Endometrial microvascular endothelial cells (primary cell): ENCODE data around the gene CNDP1. TPM values are rescaled to one million over a fixed set of nuclear protein-coding genes. Genes with fewer than 3 reads are reported as not detected.

ENCODE experiments used
- in situ Hi-C: cut with HindIII; loops from 2 replicates; pipeline ENCODE4 v1.10.0; 2017; ENCODE audit warnings: low sequenced_read_pairs, low pct_unique_long_range_greater_than_20kb; ENCODE audit errors: inconsistent ontology term
- total RNA-seq: library from RNA; depleted of rRNA; stranded (reverse); fragments of >200 nt; gene quantifications from one replicate; pipeline ENCODE4 v1.2.3, GENCODE V29; 2015; ENCODE audit errors: inconsistent ontology term

CNDP1 gene
- total RNA-seq, 1 donor from 2014 or later, result not detected

DNA sequence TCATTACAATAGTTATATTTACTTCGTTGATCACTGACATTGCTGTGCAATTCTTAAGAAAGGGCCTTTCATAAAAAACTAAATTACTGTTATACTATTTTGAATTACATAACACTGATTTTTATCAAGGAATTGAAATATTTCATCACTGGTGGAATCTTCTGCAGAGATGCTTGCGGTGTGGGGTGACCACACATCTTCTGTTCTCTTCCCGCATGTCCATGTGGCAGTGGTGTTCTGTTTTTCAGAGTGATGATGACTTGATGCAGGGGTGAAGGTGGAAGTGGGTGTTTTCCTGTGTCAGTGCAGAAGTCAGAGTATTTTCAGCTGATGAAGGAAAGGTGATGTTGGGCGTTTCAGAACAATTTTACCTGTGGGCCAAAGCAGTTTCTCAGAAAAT, 31.2 kb upstream of the CNDP1 start:
- in situ Hi-C loops, result no loop called here

DNA sequence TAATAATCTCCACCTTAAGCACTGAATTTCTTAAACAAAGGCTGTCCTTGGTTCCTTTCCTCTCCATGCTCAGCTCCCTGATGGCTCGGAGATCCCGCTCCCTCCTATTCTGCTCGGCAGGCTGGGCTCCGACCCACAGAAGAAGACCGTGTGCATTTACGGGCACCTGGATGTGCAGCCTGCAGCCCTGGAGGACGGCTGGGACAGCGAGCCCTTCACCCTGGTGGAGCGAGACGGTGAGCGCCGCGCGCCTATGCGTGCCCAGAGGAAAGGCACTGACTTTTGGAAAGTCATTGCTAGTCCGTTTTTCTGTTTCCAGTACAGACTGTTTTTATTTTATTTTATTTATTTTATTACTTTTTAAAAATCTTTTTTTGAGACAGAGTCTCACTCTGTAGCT, 28.5 kb upstream of the CNDP1 start:
- in situ Hi-C loops, result no loop called here

DNA sequence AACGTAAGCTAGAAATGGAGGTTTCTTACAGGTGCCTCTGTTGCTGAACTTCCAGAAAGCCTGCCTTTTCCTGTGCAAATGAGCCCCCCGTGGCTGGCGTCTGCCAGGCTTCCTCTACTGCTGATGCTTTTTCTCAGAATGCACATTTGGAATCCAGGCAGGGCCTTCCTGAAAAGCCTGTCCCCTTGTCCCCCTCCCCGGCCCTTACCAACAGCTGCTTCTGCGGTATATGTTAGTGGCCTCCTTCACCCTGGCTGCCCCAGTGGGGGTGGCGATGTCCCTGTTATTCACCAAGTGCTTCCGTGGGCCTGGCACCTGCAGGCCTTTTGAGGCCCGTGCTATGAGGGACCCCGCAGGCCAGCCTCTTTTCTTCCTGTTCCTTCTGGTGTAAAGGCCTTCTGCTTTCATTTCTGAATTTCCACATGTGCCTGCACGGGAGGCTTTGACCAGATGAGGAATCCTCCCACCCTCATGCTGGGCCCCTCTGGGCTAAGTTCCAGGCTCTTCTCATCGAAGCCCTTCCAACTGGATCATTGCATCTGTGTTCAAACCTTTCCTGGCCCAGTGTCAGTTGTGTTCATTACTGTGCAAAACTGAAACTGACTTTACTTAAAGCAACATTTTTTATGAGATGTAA, 27.7 kb upstream of the CNDP1 start:
- in situ Hi-C loops, result no loop called here

DNA sequence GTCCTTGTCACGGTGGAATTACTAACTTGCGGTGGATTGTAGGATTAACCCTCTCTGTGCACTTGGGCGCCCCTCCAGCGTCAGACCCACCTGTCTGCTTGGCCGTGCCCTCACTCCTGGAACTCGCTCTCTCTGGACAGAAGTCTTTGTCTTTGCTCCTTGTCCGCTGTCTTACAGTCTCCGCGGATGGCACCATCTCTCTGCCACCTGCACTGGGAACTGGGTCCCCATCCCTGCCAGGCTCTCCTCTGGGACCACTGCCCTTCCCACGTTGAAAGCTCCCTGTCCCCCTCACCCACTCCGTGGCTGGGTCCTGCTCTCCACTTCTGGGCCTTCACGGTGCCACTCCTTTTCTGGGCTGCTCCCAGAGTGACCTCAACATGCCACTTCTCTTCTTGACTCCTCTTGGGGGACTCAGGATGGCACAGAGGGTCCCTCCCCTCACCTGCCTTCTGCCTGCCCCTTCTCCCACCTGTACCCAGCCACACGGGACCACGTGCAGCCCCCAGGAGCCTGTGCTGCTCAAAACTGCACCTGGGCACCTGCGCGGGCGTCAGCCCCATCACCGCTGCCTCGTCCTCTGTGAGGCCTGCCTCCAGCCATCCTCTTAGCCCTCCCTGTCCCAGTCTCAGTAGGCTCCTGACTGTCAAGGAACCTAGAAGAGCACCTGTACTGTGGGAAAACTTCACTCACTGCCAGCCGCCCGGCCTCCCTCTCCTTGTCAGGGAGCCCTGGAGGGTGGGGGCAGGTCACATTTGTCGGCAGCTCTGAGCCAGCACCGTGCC, 27.0 kb upstream of the CNDP1 start:
- in situ Hi-C loops, result no loop called here

DNA sequence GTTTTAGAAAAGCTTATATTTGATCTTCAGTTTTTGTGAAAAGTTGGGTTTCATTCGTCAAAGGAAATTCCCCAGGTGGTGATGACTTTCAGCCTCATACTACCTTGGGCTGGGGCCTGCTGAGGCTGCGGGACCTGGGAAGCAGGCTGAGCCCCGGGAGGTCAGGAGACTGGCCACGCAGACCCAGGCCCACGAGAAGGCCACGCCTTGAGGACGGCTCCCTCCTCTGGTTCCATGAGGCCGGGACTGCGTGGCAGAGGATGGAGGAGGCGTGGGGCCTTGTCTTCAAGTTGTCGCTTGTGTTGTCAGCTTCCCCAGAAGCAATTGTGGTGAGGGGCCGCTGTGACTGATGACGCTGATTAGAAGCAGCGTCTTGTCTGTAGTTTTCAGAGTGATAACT, 26.4 kb upstream of the CNDP1 start:
- in situ Hi-C loops, result no loop called here

DNA sequence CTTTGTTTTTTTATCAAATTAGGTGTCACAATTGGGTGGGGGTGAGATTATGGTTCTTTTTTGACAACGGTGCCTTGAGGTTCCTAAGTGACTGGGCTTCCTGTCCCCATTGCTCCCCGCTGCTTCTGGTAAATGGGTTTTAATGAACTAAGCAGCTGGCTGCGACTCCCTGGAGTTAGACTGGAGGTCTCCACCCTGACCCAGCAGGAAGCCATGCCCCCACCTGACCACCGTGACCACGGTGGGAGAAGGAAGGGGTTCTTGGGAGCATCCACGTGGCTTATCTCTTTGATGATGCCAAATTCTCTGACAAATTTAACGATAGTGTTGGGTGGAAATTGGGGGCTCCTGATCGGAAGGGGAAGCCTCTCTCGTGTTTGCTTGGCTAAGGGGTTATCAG, 25.9 kb upstream of the CNDP1 start:
- in situ Hi-C loops, result no loop called here

DNA sequence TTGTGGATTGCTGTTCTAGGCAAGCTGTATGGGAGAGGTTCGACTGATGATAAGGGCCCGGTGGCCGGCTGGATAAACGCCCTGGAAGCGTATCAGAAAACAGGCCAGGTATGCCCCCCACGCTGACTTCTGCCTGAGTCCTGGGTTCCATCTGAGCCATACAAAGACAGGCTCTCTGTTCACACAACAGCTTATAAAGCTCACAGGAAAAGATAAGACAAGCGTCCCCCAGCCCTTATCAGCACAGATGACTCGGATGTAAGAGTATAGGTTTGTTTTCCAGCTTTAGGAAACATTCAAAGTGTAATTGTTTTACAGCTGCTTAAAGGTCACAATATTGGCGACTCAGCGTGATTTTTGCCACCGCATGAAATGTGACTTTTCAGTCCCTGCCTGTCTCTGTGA, 25.5 kb upstream of the CNDP1 start:
- in situ Hi-C loops, result no loop called here

DNA sequence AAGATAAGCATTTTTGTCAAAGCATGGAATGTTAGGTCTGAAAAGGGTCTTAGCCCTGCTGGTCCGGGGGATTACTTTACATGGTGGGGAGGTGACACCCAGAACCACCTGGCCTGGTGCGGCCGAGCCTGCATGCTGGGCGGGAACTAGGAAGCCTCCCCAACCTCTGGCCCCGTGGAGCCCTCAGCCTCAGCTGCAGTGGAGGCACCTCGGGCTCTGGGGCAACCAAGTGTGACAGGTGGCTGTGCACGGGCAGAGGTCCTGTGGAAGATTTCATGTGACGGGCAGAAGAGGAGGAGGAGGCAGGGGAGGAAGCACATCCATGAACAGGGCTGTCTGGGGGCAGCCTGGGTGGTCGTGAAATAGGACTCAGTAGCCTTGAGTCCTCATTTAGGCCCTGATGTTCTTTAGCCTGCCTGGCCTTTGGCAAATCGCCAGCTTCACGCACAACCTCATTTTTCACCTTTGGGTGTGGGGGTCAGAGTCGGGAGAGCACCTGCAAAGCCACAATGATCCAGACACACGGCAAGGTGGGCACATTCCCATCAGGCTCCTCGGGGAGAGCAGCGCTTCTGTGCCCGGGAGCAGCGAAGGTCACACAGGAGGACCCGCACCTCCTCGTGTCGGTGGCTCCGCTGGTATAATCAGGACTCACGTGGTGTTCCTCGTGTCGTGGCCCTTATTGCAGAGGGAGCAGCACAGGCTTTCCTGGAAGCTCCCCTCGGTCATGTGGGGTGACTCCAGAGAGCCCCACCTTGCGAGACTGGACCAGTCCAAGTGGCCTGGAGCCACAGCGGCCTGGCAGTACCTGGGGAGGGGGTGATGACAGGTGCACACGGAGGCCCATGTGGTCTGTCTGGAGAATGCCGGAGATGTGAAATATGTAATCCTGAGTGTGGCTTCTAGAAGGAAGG, 24.2 kb upstream of the CNDP1 start:
- in situ Hi-C loops, result no loop called here

DNA sequence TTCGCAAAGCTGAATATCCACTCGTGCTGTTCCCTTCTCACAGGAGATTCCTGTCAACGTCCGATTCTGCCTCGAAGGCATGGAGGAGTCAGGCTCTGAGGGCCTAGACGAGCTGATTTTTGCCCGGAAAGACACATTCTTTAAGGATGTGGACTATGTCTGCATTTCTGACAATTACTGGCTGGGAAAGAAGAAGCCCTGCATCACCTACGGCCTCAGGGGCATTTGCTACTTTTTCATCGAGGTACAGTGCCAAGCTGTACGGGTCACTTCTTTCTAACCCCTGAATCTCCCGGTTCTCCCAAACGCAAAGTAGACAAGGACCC, 23.6 kb upstream of the CNDP1 start:
- in situ Hi-C loops, result no loop called here

DNA sequence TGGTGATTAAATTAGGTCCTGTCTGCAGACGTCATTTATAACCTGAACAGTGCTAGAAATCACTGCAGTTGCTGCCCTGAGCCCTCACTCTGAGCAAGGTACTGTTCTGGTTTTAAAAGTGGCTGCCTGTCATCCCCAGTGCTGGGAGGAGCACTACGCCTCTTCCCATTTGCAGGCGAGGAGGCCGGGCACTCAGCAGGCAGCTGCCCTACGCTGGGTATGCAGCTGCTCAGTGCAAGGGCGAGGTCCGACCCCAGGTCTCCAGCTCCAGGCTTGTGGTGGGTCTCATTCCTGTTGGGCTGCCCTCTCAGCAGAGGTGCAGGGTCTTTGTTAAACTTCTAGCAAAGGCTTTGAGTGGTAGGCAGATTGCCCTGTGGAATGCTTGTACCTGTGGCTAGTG, 22.5 kb upstream of the CNDP1 start:
- in situ Hi-C loops, result no loop called here

DNA sequence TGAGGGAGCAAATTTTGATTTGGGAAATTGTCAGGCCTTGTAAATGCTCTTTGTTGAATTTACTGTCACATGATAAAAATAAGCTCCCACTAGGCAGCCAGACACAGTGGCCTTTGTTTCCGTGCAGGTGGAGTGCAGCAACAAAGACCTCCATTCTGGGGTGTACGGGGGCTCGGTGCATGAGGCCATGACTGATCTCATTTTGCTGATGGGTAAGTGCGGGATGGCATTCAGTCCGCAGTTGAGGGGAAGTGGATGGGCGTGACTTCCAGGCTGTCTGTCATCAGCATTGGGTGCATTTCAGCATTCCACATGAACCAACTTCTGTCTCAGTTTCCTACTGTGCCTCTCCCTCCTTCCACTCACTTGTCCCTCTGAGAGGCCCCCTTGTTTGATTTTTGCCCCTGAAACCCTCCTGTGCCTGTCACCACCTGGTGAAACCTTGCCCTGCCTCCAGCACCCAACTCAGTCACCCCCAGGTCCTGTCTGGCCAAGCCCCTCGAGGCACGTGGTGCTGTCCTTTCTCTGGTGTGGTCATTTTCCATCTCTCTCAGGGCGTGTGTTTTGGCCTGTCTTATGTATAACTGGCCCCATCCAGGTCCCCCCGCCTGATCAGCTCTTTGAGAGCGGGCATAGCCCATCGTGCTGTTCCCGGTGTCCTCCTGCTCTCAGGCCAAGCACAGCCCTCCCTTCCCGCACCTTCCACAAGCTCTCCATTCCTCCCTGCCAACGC, 21.8 kb upstream of the CNDP1 start:
- in situ Hi-C loops, result no loop called here

DNA sequence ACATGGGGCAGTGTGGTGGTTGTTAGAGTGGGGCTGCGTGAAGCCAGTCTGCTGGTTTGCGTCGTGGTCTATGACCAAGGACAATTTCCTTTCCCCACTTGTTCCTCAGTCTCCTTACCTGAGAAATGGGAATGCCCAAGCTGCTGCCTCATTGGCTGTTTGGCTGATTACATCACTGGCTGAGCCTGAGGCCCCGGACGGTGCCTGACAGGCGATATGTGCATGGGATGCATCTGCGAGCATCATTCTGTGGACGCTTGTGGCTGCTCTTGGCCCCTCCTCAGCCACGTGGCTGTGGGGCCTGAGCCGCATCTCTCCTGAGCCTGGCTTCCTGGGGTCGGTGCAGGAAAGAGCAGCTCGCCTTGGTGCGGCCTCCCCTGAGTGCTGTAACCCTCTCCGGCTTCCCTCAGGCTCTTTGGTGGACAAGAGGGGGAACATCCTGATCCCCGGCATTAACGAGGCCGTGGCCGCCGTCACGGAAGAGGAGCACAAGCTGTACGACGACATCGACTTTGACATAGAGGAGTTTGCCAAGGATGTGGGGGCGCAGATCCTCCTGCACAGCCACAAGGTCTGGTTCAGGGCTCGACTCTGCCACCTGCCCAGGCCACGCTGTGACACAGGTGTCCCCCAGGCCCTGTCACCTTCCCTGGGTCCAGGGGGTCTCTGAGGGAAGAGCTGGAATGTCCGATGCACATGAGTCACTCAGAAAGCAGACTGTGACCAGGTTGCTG, 21.0 kb upstream of the CNDP1 start:
- in situ Hi-C loops, result no loop called here

DNA sequence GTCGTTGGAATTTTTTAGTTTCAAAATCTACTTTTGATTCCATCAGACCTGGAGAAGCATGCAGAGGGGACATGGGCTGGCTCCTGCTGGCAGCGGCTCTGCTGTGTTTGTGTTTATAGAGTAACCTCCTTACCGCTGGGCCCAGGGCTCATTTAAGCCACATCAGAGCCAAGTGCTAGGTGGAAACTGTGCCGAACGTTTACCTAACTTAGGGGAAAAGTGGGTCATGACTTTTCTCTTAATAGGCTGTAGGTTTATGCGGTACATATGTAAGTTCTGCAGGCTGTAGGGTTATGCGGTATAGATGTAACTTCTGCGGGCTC, 20.5 kb upstream of the CNDP1 start:
- in situ Hi-C loops, result no loop called here

DNA sequence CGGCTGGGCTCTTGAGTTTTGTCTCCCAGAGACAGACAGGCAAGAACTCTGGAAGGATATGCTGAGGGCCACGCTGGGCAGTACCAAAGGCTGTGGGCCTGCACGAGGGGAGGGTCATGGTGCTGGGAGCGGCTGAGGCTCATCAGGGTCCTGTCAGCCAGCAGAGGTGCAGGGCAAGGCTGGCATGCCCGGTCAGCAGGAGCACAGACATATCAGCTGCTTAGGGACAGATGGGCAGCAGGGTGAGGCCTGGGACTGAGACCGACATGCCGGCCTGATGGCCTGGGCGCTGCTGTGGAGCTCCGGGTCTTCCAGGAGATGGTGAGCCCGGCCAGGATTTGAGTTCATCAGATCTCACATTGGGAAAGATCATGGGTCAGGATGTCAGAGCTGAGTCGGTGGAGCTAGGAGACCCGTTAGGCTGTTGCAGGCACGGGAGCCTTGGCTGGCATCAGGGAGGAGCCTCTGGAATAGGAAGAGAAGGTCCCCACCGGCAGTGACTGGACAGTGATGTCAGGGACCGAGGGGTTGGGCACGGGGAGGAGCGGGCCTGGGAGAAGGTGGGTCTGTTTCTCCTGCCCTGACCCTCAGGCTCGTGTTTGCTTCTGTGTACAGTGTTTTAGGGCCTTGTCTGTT, 19.3 kb upstream of the CNDP1 start:
- in situ Hi-C loops, result no loop called here

DNA sequence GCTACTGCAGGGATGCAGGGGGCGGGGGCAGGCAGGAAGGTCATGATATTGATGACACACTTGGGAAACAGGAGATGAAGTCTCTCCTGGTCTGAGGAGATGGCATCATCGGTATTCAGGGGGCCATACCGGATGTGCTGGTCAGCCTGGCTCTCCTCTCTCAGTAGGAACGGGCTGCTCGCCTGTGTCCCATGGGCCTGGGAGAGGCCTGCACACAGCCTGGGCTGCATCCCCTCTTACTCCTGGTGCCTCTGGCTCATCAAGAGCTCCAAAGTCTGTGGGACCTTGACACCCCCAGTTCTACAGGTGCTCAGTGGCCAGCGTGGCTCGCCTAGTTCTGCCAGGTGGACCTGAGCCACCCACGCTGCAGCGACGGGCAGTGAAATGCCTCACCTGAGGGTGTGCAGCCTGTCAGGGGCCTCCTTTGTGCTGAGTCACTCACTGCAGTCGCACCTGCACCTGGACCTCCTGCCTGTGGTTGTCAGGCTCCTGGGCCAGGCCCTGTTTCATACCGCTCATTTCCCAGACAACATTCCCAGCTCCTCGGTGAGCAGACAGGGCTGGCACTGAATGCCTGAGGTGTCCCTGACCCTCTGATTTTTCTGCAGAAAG, 18.6 kb upstream of the CNDP1 start:
- in situ Hi-C loops, result no loop called here

DNA sequence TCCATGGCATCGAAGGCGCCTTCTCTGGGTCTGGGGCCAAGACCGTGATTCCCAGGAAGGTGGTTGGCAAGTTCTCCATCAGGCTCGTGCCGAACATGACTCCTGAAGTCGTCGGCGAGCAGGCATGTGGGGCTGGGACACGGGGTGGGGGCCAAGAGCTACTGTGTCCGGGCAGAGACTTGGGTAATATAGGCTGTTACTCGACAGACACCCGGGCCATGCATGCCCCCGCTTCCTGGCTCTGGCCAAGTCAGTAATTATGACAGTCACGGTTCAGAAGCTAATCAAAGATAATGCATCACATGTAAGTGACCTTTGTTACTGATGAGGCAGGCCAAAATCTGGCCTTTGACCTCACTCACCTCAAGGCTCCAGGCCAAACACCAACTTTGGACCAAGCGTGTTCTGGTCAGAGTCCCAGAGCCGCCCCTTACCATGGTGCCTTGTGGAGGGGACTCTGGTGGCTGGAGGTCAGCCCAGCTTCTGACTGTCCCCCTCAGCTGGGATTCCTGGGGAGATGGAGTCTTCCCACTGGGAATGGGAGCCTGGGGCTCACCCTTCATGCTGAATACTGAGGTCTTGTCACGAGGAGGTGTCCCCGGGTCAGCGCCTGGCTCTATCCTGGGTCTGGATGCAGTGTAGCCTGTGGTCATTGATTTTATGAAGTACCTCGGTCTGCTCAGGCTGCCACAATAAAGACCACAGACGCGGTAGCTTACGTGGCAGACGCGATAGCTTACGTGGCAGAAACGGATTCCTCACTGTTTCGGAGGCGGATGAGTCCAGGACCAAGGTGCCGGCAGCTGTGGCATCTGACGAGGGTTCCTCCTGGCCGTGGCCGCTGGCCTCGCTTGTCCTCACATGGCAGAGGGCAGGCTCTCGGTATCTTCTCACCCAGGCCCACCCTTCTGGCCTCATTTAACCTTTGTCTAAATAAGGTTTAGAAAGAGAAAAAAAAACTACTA, 17.7 kb upstream of the CNDP1 start:
- in situ Hi-C loops, result no loop called here

DNA sequence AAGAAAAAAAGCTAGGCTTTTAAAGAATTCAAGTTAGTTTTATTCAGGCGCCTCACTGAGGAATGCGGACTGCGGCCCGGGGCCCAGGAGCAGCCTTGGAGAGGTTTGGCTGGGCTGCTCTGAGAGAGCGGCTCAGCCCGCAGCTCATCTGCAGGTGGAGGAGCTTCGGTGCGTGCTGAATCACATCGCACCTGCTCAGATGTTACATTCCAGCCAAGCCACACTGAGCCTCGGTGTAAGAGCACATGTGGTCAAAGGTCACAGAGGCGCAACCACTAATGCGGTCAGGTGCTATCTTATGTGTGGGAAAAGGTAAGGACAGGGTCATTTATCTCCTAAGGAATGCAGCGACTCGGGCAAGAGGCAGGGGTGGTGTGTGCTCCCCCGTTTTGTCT, 17.1 kb upstream of the CNDP1 start:
- in situ Hi-C loops, result no loop called here
